GM18505 (cell line): ENCODE measurements around the gene WSB2.
A peak's percentile ranks its signal among the peaks of the same experiment; 100 is the strongest.
"Not testable (repeated sequence)": the region's sequence is repeated elsewhere in the genome, so short reads cannot be mapped to it uniquely, and the experiment has no call there.

ENCODE experiments used
- ATAC-seq: cut with Tn5 transposase; IDR thresholded peaks from one replicate; pipeline ENCODE4 v1.9.1; 2021; ENCODE audit not compliant: unreplicated experiment
- POLR2A ChIP-seq: IDR thresholded peaks from 4 replicates; pipeline ENCODE4 v1.6.1; 2011; ENCODE audit warnings: borderline replicate concordance; ENCODE audit not compliant: insufficient read depth, insufficient read length; ENCODE audit errors: extremely low read depth

WSB2 gene

GRCh38 chr12:118035190-118036041 is 25.6 kb downstream of the WSB2 start:
- TF ChIP-seq POLR2A = no peak
- peak; percentile 78 for ATAC-seq

- ATAC-seq = no peak
- TF ChIP-seq POLR2A = peak; percentile 30
Measured at GRCh38 chr12:118034429-118035189, 26.4 kb downstream of the WSB2 start.

GRCh38 chr12:118033902-118034301 is 27.1 kb downstream of the WSB2 start:
- ATAC-seq = no peak
- TF ChIP-seq POLR2A = no peak

GRCh38 chr12:118033323-118033722 is 27.7 kb downstream of the WSB2 start:
- no peak for ATAC-seq
- TF ChIP-seq POLR2A = no peak

- no peak for TF ChIP-seq POLR2A
- ATAC-seq = no peak
Measured at GRCh38 chr12:118032188-118032587, 28.8 kb downstream of the WSB2 start.

GRCh38 chr12:118029166-118029565 is 31.8 kb downstream of the WSB2 start:
- TF ChIP-seq POLR2A = no peak
- ATAC-seq = no peak

- ATAC-seq = no peak
- TF ChIP-seq POLR2A = no peak
Measured at GRCh38 chr12:118025168-118025567, 35.8 kb downstream of the WSB2 start.

GRCh38 chr12:118023301-118023860 is 37.6 kb downstream of the WSB2 start:
- ATAC-seq = no peak
- TF ChIP-seq POLR2A = no peak

- no peak for ATAC-seq
- TF ChIP-seq POLR2A = no peak
Measured at GRCh38 chr12:118022728-118023109, 38.3 kb downstream of the WSB2 start.

- not testable (repeated sequence) for ATAC-seq
Measured at GRCh38 chr12:118022097-118022727, 38.8 kb downstream of the WSB2 start.

GRCh38 chr12:118020036-118020435 is 40.9 kb downstream of the WSB2 start:
- no peak for TF ChIP-seq POLR2A
- no peak for ATAC-seq

- no peak for ATAC-seq
- no peak for TF ChIP-seq POLR2A
Measured at GRCh38 chr12:118017926-118018325, 43.1 kb downstream of the WSB2 start.
